Natural killer cell treated with Interleukin-12 subunit alpha and Interleukin-12 subunit beta and Interleukin-15 and Interleukin-18, amount 100 ng/mL, for 72 hours (primary cell): Measurements from ENCODE around the gene LLPH. TPM values are rescaled to one million over a fixed set of nuclear protein-coding genes. Genes with fewer than 3 reads are reported as not detected.

ENCODE experiments used
- ATAC-seq, 2 donors: fragments of 150-1000 bp; cut with Tn5 transposase in 1 of 2; sonication (Bioruptor Pico), chemical (Tn5 transposase) in 1 of 2; 2 replicates each; pipeline ENCODE4 v1.10.0; 2021
- DNase-seq: peaks from one replicate; pipeline ENCODE4 v3.0.0; 2022; ENCODE audit warnings: low spot score
- H3K27ac Mint-ChIP-seq, 2 donors: 1 replicate in 1 of 2; 2 replicates in 1 of 2; pipeline ENCODE4 v1.8.0; 2022; ENCODE audit warnings: mixed read lengths in 2 of 2, mild to moderate bottlenecking in 1 of 2, moderate library complexity in 1 of 2
- H3K27me3 Mint-ChIP-seq, 2 donors: 1 replicate in 1 of 2; 2 replicates in 1 of 2; pipeline ENCODE4 v1.8.0; 2022; ENCODE audit warnings: mixed read lengths in 2 of 2
- H3K36me3 Mint-ChIP-seq: one replicate; pipeline ENCODE4 v1.8.0; 2022; ENCODE audit warnings: mixed read lengths
- H3K4me1 Mint-ChIP-seq, 2 donors: 1 replicate in 1 of 2; 2 replicates in 1 of 2; pipeline ENCODE4 v1.8.0; 2022; ENCODE audit warnings: low read depth in 2 of 2, mixed read lengths in 2 of 2, mild to moderate bottlenecking in 1 of 2
- H3K4me3 Mint-ChIP-seq: one replicate; pipeline ENCODE4 v1.8.0; 2022; ENCODE audit warnings: mixed read lengths
- H3K9me3 Mint-ChIP-seq: 2 replicates; pipeline ENCODE4 v1.8.0; 2022; ENCODE audit warnings: mixed read lengths
- total RNA-seq, 2 donors: library from RNA; stranded (reverse); gene quantifications; one replicate each; pipeline ENCODE4 v1.2.3, GENCODE V29; 2022

LLPH gene
- total RNA-seq, 2 donors from 2014 or later: 24.1 to 34.9 TPM

DNA sequence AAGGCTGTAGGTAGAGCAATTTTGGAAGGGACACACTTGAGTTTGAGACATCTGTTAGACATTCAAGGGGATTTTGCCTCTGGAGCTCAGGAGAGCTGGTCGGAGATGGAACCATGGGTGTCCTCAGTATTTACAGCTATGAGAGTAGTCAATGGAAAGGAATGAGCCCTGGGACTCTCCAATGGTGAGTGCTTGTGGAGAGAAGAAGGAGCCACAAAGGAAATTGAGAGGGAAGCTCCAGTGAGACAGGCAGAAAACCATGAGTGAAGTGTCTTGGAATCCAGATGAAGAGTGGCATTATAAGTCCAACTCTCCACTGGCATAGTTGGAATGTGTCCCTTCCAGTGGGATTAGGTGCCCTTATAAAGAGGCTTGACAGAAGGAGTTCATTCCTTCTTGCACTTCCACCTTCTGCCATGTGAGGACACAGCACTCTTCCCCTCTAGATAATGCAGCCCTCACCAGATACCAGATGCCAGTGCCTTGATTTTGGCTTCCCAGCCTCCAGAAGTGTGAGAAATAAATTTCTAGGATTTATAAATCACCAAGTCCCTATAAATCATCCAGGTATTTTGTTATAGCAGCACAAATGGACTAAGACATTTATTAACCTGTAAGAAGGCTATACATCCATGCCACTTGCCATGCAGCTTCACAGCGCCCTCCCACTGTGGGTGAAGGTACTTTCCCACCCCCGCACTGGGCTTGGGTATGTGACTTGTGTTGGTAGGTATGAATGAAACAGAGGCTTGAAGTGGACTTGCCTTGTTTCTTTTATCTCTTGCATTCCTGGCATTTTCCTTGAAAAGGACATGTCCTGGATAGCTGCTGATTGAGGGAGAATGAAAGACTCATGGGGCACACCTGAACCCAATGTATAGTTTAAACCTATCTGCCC is 27.3 kb downstream of the LLPH start:
- peaks cover 21 to 38% of the 10 kb centered on the region in 2 donors for H3K27me3 Mint-ChIP-seq
- no peak overlapping the region for H3K27ac Mint-ChIP-seq
- DNase-seq: no peak
- H3K36me3 Mint-ChIP-seq: no peaks in the 10 kb centered on the region
- no peak for ATAC-seq
- H3K9me3 Mint-ChIP-seq: no peaks in the 10 kb centered on the region
- H3K4me3 Mint-ChIP-seq: no peak overlapping the region
- peaks cover 0 to 7% of the 10 kb centered on the region in 2 donors for H3K4me1 Mint-ChIP-seq

DNA sequence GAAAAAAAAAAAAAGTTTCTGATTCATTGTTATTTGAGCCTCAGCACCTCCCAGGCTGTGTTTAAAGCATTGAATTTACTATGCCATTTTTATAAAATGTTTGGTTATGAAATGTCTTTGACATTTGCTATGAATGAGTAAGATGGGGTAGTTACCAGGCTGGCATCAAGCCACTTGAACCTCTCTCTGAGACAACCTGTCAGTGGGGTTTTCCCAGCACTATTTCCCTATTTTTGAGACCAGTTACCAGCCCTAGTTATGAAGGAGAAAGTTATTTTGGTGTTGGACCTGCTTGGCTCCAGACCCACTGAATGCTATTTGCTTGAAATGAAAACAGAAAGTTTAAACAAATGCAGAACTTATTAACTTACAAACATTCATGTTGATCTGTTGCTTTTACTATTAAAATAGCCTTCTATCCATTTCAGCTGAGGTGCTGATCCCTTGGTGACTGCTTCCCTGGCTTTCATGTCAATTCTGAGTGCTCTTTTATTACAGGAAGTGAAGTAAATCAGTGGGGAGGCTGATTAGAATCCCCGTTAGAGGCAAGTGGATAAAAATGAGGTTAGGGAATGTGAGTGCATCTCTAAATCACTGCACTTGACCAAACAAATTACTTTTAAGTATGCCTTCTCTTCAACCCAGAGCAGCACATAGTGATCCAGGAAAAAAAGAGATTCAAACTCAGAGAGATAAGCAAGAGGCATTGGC is 37.8 kb downstream of the LLPH start:
- Mint-ChIP-seq H3K9me3 (no peaks in the 10 kb centered on the region), H3K27me3 (peaks cover 10 to 12% of the 10 kb centered on the region in 2 donors), H3K36me3 (no peaks in the 10 kb centered on the region), H3K27ac (no peak overlapping the region), H3K4me1 (no peaks in the 10 kb centered on the region), H3K4me3 (no peak overlapping the region)
- no peak for ATAC-seq
- DNase-seq: no peak

DNA sequence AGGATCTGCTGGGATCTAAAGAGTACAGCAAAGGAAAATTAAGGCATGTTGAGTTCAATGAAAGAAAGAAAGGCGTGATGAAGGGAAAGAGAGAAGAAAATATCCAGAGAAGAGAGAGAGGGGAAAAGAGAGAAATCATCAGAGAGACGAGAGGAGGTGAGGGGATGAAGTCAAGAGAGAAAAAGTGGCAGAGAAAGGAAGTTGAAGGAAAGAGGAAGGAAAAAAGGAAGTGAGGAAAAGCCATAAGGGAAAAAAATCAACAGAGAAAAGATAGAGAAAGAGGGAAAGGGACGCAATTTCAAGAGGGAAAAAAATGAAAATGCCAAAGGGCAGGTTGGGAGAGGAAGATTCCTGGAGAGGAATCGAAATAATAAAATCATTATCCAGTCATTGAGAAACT is 40.4 kb downstream of the LLPH start:
- Mint-ChIP-seq H3K4me1 (no peaks in the 10 kb centered on the region), H3K36me3 (no peaks in the 10 kb centered on the region), H3K4me3 (no peak overlapping the region)

DNA sequence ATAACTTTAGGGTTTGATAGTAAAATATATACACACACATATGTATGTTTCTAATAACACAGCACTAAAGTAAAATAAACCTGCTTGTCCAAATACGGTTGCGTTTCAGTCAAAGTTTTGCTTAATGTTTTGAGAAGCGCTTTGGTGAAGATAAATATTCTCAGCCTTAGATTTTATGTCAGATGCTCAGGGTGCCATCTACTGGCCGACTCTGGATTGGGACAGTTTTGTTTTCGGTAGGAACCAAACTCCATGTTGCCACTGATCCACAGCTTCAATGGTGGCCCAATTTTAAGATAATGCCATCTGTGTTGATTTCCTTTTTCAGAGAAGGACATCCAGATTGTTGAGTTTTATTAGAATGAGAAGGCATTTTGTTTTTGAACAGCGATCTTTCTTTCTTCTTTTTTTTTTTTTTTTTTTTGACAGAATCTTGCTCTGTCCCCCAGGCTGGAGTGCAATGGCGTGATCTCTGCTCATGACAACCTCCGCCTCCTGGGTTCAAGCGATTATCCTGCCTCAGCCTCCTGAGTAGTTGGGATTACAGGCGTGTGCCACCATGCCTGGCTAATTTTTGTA is 43.1 kb downstream of the LLPH start:
- peaks cover 14 to 24% of the 10 kb centered on the region in 2 donors for H3K27me3 Mint-ChIP-seq
- H3K27ac Mint-ChIP-seq: no peak overlapping the region
- no peaks in the 10 kb centered on the region for H3K36me3 Mint-ChIP-seq
- ATAC-seq (no peak), DNase-seq (no peak)
- no peak overlapping the region for H3K4me3 Mint-ChIP-seq
- no peaks in the 10 kb centered on the region for H3K9me3 Mint-ChIP-seq
- no peaks in the 10 kb centered on the region for H3K4me1 Mint-ChIP-seq

More for the DNA sequence above, 40.4 kb downstream of the LLPH start:
- Mint-ChIP-seq H3K27ac (no peak overlapping the region), H3K27me3 (peaks cover 11 to 24% of the 10 kb centered on the region in 2 donors), H3K9me3 (no peaks in the 10 kb centered on the region)
- ATAC-seq (no peak), DNase-seq (no peak)

DNA sequence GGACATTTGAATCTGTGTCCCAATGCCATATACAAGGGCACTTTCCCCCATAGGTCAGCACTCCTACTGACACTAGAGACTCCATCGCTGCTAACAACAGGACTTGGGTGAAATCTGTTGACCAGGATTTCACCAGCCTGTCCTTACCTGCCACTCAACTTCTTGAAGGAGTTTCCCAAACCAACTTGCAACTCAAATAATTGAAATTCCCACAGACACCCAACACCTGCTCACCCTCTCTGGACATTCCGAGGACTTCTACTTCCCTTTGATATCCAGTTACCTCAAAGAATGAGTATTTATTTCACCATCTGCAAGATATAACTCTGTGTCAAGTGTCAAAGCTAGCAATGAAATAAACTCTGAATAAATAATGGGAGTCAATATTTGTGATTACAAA is 44.6 kb downstream of the LLPH start:
- DNase-seq (no peak), ATAC-seq (no peak)
- Mint-ChIP-seq H3K27me3 (peaks cover 17 to 29% of the 10 kb centered on the region in 2 donors), H3K4me3 (no peak overlapping the region), H3K27ac (no peak overlapping the region), H3K4me1 (no peaks in the 10 kb centered on the region), H3K36me3 (no peaks in the 10 kb centered on the region), H3K9me3 (no peaks in the 10 kb centered on the region)

DNA sequence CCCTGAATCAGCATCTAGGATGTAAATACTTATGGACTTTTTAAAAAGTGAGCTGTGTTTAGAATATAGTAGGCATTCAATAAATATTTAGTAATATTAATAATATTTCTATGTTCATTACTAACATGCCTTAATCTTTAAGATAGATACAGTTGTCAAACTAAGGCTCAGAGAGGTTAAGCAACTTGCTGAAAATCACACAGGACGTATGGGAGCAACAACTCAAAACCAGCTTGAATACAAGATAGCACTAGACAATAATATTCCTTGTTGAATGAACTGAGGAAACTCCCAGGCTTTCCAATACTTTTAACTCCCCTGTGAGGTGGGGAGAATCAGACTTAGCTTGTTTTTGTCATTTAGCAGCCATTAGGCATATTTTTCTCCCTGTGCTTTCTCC is 45.3 kb downstream of the LLPH start:
- H3K9me3 Mint-ChIP-seq: no peaks in the 10 kb centered on the region
- no peak overlapping the region for H3K4me3 Mint-ChIP-seq
- no peak overlapping the region for H3K27ac Mint-ChIP-seq
- ATAC-seq: no peak
- no peaks in the 10 kb centered on the region for H3K4me1 Mint-ChIP-seq
- peaks cover 16 to 31% of the 10 kb centered on the region in 2 donors for H3K27me3 Mint-ChIP-seq
- no peak for DNase-seq
- H3K36me3 Mint-ChIP-seq: no peaks in the 10 kb centered on the region

DNA sequence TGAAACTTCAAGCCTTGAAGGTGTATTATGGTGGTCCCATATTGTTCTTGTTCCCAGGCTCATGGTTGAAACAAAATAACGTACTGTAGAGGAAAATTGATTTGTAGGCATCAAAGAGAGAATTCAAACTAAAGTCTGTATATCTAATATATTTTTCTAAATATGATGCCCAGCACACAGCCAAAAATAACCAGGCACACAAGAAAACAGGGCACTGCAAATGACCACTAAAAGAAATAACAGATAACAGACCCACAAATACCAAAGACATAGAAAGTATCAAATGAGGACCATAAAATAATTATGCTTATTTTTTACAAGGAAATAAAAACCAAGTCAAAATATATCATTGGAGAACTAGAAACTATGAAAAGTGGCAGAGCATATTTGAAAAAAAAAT is 46.8 kb downstream of the LLPH start:
- Mint-ChIP-seq H3K4me1 (no peaks in the 10 kb centered on the region), H3K9me3 (no peaks in the 10 kb centered on the region), H3K27ac (no peak overlapping the region), H3K27me3 (peaks cover 17 to 39% of the 10 kb centered on the region in 2 donors), H3K36me3 (no peaks in the 10 kb centered on the region), H3K4me3 (no peak overlapping the region)
- no peak for DNase-seq
- no peak for ATAC-seq

DNA sequence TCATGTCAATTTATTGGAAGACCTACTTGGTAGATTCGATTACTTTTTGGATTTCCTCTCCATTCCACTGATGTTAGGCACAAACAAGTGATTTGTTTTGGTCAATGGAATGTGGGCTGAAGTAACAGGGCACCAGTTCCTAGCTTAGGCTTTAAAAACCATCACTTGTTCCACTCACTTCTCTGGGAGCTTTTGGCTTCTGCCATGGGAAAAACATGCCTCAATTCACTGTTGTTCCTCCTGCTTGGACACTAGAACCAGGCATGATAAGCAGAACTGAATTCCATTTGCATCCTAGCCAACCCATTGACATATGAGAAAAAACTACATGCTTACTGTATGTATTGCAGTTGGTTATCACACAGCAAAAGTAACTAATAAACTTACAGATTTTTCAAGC is 47.8 kb downstream of the LLPH start:
- no peak overlapping the region for H3K27ac Mint-ChIP-seq
- ATAC-seq (no peak), DNase-seq (no peak)
- no peak overlapping the region for H3K4me3 Mint-ChIP-seq
- no peaks in the 10 kb centered on the region for H3K4me1 Mint-ChIP-seq
- H3K9me3 Mint-ChIP-seq: no peaks in the 10 kb centered on the region
- peaks cover 19 to 43% of the 10 kb centered on the region in 2 donors for H3K27me3 Mint-ChIP-seq
- H3K36me3 Mint-ChIP-seq: no peaks in the 10 kb centered on the region

DNA sequence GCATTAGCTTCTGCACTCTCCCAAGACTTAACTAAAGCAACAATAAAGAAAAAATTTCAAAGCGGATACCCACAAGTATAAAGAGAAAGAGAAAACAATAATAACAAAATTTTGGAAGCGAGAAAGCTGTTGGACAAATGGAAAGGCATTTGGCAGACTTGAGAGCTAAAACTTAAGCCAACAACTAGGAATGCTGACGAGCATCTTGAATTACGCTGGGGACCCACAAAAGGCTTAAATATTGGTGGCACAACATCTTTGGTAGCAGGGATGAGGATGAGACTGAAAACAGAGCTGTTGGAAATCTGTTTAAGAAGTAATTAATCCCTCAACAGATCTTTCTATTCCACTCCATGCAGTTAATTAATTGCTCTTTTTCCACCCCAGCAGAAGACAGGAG is 49.8 kb downstream of the LLPH start:
- Mint-ChIP-seq H3K9me3 (no peaks in the 10 kb centered on the region), H3K36me3 (no peaks in the 10 kb centered on the region), H3K27ac (no peak overlapping the region), H3K4me1 (no peaks in the 10 kb centered on the region), H3K27me3 (peaks cover 16 to 35% of the 10 kb centered on the region in 2 donors), H3K4me3 (no peak overlapping the region)
- ATAC-seq (no peak), DNase-seq (no peak)

DNA sequence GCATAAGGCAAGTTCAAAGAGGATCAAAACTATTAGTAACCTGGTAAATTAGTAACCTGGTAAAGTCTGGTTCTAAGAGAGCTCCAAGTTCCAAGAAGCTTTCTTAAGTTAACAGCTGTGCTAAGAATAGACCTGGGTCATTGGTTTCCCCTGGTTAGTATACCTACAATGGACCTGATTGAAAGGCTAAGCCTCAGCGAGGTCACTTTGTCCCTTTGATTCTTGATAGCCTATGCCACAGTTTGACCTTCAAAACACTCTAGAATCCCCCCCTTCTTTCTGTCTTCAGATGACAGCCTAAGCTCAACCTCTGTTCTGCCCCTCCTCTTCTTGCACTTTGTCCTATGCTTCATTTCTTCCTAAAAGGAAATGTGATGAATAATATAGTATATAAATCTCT is 53.0 kb downstream of the LLPH start:
- no peaks in the 10 kb centered on the region for H3K36me3 Mint-ChIP-seq
- H3K27me3 Mint-ChIP-seq: peaks cover 12 to 42% of the 10 kb centered on the region in 2 donors
- H3K27ac Mint-ChIP-seq: no peak overlapping the region
- no peaks in the 10 kb centered on the region for H3K4me1 Mint-ChIP-seq
- ATAC-seq: no peak
- DNase-seq: no peak
- no peaks in the 10 kb centered on the region for H3K9me3 Mint-ChIP-seq
- no peak overlapping the region for H3K4me3 Mint-ChIP-seq

DNA sequence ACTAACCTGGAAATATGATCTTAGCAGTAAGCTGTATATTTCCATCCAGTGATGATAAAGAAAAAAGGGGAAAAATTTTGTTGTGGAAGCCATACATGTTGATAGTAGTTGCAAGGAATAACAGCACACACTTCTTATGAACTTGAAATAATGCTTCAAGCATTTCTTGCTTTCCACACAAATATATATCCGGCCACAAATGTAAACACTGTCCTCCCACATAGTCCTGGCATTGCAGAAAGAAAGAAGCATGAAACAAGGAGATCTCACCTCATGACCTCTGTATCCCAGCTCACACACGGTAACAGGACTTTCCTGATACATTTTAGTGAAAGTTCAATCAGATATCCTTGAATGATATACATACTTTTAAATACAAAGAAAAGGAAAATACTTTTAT is 56.0 kb downstream of the LLPH start:
- ATAC-seq: no peak
- Mint-ChIP-seq H3K36me3 (no peaks in the 10 kb centered on the region), H3K4me1 (no peaks in the 10 kb centered on the region), H3K4me3 (no peak overlapping the region), H3K27me3 (peaks cover 3 to 23% of the 10 kb centered on the region in 2 donors), H3K9me3 (no peaks in the 10 kb centered on the region), H3K27ac (no peak overlapping the region)
- DNase-seq: no peak

DNA sequence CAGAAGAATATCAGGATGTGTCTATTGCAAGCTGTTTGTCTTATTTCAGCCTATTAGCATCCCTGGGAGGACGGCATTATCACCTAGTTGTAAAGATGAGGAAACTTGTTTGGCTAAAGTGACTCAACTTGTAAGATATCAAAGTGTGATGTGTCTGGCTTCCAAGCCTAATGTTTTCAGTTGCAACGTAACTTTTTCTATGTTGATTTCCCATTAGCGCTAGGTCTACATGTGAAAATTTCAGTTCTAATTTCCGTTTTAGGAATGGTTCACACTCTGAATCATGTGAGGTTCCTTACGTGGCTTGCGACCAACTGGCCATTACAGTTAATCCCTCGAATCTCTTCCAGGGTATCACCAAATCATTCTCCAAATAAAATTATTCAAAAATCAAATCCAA is 58.0 kb downstream of the LLPH start:
- Mint-ChIP-seq H3K9me3 (no peaks in the 10 kb centered on the region), H3K27ac (no peak overlapping the region), H3K4me3 (no peak overlapping the region), H3K36me3 (no peaks in the 10 kb centered on the region), H3K27me3 (peaks cover 0 to 9% of the 10 kb centered on the region in 2 donors), H3K4me1 (no peaks in the 10 kb centered on the region)
- ATAC-seq (no peak), DNase-seq (no peak)

DNA sequence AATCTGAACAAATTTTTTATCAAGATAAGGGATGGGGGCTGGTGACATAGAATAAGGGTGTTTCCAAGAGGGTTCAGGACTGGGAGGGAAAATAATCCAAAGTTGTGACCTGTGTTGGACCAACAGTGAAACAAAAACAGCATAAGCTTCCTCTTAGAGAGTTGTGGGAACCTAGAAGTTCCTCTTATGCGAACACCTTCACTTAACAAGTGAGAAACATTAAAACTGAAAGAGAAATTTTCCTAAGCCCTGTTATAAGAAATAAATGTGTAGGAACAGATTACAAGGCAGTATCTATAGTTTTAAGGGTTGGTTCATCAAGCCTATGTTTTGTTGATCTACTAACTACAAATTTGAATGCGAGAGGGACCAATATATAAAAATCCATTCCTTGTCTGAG is 58.4 kb downstream of the LLPH start:
- Mint-ChIP-seq H3K27me3 (peaks cover 2 to 10% of the 10 kb centered on the region in 2 donors), H3K4me3 (no peak overlapping the region), H3K4me1 (peaks cover 0 to under 1% of the 10 kb centered on the region in 2 donors), H3K36me3 (no peaks in the 10 kb centered on the region), H3K27ac (no peak overlapping the region), H3K9me3 (no peaks in the 10 kb centered on the region)
- ATAC-seq (no peak), DNase-seq (no peak)

DNA sequence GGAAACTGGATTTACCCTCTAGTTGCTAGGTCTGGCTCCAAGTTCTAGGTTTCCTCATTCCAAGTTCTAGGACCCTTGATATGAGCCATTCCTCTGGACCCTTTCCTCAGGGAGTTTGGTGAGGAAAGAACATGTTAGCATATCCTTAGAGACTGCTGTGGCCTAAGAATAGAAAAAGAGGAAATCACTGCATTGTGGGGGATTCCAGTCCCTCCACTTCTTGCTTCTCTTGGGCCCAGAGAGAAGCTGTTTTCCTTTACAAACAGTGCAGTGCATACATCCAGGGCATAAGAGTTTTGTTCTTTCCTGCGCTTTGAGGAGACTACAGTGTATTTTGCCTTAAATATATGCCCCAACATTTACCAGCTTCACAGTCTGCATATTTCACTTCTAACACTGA is 59.0 kb downstream of the LLPH start:
- no peaks in the 10 kb centered on the region for H3K9me3 Mint-ChIP-seq
- H3K4me3 Mint-ChIP-seq: no peak overlapping the region
- H3K4me1 Mint-ChIP-seq: peaks cover 4 to 6% of the 10 kb centered on the region in 2 donors
- peaks cover 7 to 16% of the 10 kb centered on the region in 2 donors for H3K27me3 Mint-ChIP-seq
- H3K36me3 Mint-ChIP-seq: no peaks in the 10 kb centered on the region
- H3K27ac Mint-ChIP-seq: no peak overlapping the region
- ATAC-seq (no peak), DNase-seq (no peak)
